CD4-positive, alpha-beta memory T cell (primary cell): ENCODE measurements around the gene RGSL1. TPM values are rescaled to one million over a fixed set of nuclear protein-coding genes. Genes with fewer than 3 reads are reported as not detected.

Experiments
- CTCF ChIA-PET: fragments of 350-600 bp; sonication (Branson Sonifier 250); formaldehyde crosslinking; loops from one replicate; lab custom pipeline; 2021; ENCODE audit warnings: inconsistent platforms; ENCODE audit not compliant: partially characterized antibody; lab: Charles Lee
- POLR2A ChIA-PET: fragments of 350-600 bp; sonication (Branson Sonifier 250); formaldehyde crosslinking; loops from one replicate; lab custom pipeline; 2021; ENCODE audit not compliant: partially characterized antibody; lab: Charles Lee
- DNase-seq, 5 donors: peaks; one replicate each; pipeline versions ENCODE4 v3.0.0 to v3.0.0-alpha.2; 2020 to 2022; ENCODE audit warnings: mixed read lengths in 1 of 5
- H3K27ac ChIP-seq: one replicate; pipeline ENCODE4 v1.7.0; 2013; ENCODE audit warnings: low read depth, low read length
- H3K27me3 ChIP-seq: 2 replicates; pipeline ENCODE4 v1.7.0; 2013; ENCODE audit warnings: mild to moderate bottlenecking, low read length, moderate library complexity; ENCODE audit not compliant: insufficient read depth
- H3K36me3 ChIP-seq: 2 replicates; pipeline ENCODE4 v1.7.0; 2013; ENCODE audit warnings: mild to moderate bottlenecking, low read length, moderate library complexity; ENCODE audit not compliant: insufficient read depth
- H3K4me1 ChIP-seq: 2 replicates; pipeline ENCODE4 v1.7.0; 2013; ENCODE audit warnings: mild to moderate bottlenecking, low read length, moderate library complexity; ENCODE audit not compliant: insufficient read depth
- H3K4me3 ChIP-seq, 2 donors: one replicate each; pipeline ENCODE4 v1.7.0; 2013; ENCODE audit warnings: low read length in 2 of 2, mild to moderate bottlenecking in 1 of 2
- H3K9me3 ChIP-seq, 2 donors: one replicate each; pipeline ENCODE4 v1.7.0; 2013; ENCODE audit warnings: low read length in 2 of 2, control low read depth in 1 of 2; ENCODE audit not compliant: control insufficient read depth in 1 of 2
- H3K27ac Mint-ChIP-seq, 7 donors: one replicate each; pipeline ENCODE4 v1.8.0; 2020 to 2021; ENCODE audit warnings: mixed read lengths in 7 of 7, mild to moderate bottlenecking in 6 of 7, inconsistent platforms in 3 of 7, moderate library complexity in 3 of 7
- H3K27me3 Mint-ChIP-seq, 2 donors: one replicate each; pipeline ENCODE4 v1.8.0; 2020 to 2021; ENCODE audit warnings: mixed read lengths in 2 of 2
- H3K36me3 Mint-ChIP-seq, 2 donors: one replicate each; pipeline ENCODE4 v1.8.0; 2020 to 2021; ENCODE audit warnings: mixed read lengths in 2 of 2, inconsistent platforms in 1 of 2, mild to moderate bottlenecking in 1 of 2
- H3K4me1 Mint-ChIP-seq, 4 donors: one replicate each; pipeline ENCODE4 v1.8.0; 2020 to 2021; ENCODE audit warnings: mixed read lengths in 4 of 4, mild to moderate bottlenecking in 1 of 4
- H3K4me3 Mint-ChIP-seq, 8 donors: one replicate each; pipeline ENCODE4 v1.8.0; 2020 to 2021; ENCODE audit warnings: mixed read lengths in 8 of 8, mild to moderate bottlenecking in 7 of 8, moderate library complexity in 6 of 8, inconsistent platforms in 3 of 8
- H3K9me3 Mint-ChIP-seq, 8 donors: one replicate each; pipeline ENCODE4 v1.8.0; 2020 to 2021; ENCODE audit warnings: mixed read lengths in 8 of 8, mild to moderate bottlenecking in 5 of 8, inconsistent platforms in 3 of 8, moderate library complexity in 1 of 8
- intact Hi-C: fragments of 100-400 bp; cut with micrococcal nuclease; formaldehyde crosslinking; loops from one replicate; pipeline ENCODE4 v1.15.1; 2023
- polyA plus RNA-seq, 2 donors: library from polyadenylated mRNA; unstranded; fragments of 300-500 nt; fragmentation: Illumina TruSeq; gene quantifications; one replicate each; pipeline ENCODE4 v1.2.3, GENCODE V29; 2021
- total RNA-seq, 2 experiments: library from RNA; stranded (reverse); gene quantifications; one replicate each; pipeline ENCODE4 v1.2.3, GENCODE V29; 2021

Gene RGSL1
- total and polyA plus RNA-seq, 4 experiments from 2014 or later: 0.07 TPM; not detected in 3

DNA sequence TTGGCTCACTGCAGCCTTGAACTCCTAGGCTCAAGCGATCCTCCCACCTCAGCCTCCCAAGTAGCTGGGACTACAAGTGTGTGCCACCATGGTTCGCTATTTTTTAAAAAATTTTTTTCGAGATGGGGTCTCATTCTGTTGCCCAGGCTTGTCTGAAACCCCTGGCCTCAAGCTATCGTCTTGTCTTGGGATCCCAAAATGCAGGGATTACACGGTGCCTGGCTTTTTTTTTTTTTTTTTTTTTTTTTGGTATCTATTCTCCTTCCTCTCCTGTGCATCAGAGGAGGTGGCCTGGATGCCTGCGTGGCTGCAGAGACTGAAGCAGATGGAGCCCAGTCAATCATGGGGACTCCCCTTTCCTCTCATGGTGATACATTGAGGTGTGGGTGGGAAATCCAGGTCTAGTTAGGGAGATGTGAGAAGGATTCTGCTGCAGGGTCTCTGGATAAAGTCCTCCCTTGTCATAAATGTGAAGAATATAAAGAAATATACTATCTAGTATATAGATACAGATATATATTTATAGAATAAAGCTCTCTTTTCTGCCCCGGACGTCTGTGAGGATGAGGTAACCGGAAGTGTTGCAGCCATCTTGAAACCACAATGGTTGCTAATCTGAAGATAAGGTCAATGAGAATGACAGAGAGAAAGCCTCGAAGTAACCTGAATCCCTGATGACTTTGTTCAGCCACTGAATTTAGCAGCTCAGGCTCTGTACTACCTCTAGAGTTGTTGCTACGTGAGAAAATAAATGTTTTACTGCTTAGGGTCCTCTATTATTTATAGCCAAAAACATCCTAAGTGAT lies 19.5 kb upstream of the RGSL1 start:
- Histone ChIP-seq H3K9me3 (no peaks in the 10 kb centered on the region), H3K4me1 (peaks cover 17% of the 10 kb centered on the region), H3K4me3 (no peak overlapping the region), H3K27me3 (no peaks in the 10 kb centered on the region), H3K27ac (no peak overlapping the region), H3K36me3 (no peaks in the 10 kb centered on the region)
- Mint-ChIP-seq H3K4me1 (peaks cover 11 to 22% (median 17%) of the 10 kb centered on the region in 4 donors), H3K27me3 (no peaks in the 10 kb centered on the region), H3K36me3 (no peaks in the 10 kb centered on the region), H3K4me3 (peak overlapping the region in 2 of 8 donors; percentile 16 to 42), H3K9me3 (peaks cover 0 to 1% (median 0%) of the 10 kb centered on the region in 8 donors), H3K27ac (peak overlapping the region in 5 of 7 donors; percentile 19 to 70 (median 55))
- ChIA-PET CTCF (interaction anchor here (0.6 kb wide), 1 partner anchor 7 kb away, joined by 3 read pairs; no protein-coding TSS in a partner anchor), POLR2A (no interaction called here)
- intact Hi-C loops: no loop called here
- peak; percentile 44 to 74 (median 53) for DNase-seq

DNA sequence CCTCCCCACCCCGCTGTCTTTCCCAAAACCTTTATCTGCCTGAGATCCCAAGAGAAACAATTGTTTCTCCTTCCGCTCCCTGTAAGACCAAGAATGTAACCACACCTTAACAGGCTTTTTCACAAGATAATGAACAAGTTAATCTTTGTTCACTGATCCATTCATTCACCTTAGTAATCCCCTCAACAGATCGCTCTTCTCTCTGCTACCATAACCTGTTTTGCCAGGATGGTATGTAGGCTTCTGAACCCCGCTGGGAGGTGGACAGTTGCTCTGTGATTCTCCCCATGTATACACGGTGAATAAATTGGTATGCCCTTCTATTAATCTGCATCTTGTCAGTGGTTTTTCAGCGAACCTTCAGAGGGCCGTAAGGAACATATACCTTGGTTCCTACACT lies 18.7 kb upstream of the RGSL1 start:
- ChIA-PET POLR2A (no interaction called here), CTCF (no interaction called here)
- intact Hi-C loops: no loop called here
- Histone ChIP-seq H3K27ac (no peak overlapping the region), H3K4me1 (peaks cover 17% of the 10 kb centered on the region), H3K4me3 (no peak overlapping the region), H3K36me3 (no peaks in the 10 kb centered on the region), H3K27me3 (no peaks in the 10 kb centered on the region), H3K9me3 (no peaks in the 10 kb centered on the region)
- Mint-ChIP-seq H3K27ac (peak overlapping the region in 3 of 7 donors; percentile 30 to 83 (median 57)), H3K9me3 (peaks cover 0 to under 1% (median 0%) of the 10 kb centered on the region in 8 donors), H3K27me3 (no peaks in the 10 kb centered on the region), H3K4me1 (peaks cover 11 to 22% (median 17%) of the 10 kb centered on the region in 4 donors), H3K36me3 (no peaks in the 10 kb centered on the region), H3K4me3 (peak overlapping the region in 1 of 8 donors; percentile 1)
- no peak for DNase-seq

DNA sequence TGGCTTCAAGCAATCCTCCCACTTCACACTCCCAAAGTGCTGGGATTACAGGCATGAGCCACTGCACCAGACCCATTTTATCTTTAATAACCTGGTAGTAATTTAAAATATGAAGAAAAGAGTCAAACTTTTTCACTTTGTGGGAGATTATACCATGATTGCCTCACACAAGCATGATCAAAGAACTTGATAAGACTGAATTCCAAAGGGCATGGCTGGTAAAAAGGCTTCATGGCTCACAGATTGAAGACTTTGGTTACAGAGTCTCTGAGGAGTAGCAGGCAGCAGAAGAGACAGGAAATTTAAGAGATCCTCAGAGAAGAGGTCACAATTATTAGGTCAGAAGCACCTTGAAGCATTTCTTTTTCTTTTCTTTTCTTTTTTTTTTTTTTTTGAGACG lies 16.4 kb upstream of the RGSL1 start:
- Histone ChIP-seq H3K36me3 (no peaks in the 10 kb centered on the region), H3K27me3 (no peaks in the 10 kb centered on the region), H3K4me1 (peaks cover 17% of the 10 kb centered on the region), H3K9me3 (no peaks in the 10 kb centered on the region), H3K4me3 (no peak overlapping the region), H3K27ac (no peak overlapping the region)
- Mint-ChIP-seq H3K9me3 (peaks cover 0 to 9% (median 5%) of the 10 kb centered on the region in 8 donors), H3K4me1 (peaks cover 11 to 22% (median 17%) of the 10 kb centered on the region in 4 donors), H3K36me3 (peaks cover 0 to 3% of the 10 kb centered on the region in 2 donors), H3K27me3 (peaks cover 1 to 2% of the 10 kb centered on the region in 2 donors), H3K27ac (no peak overlapping the region), H3K4me3 (no peak overlapping the region)
- ChIA-PET POLR2A (no interaction called here), CTCF (no interaction called here)
- intact Hi-C loops: no loop called here
- no peak for DNase-seq

DNA sequence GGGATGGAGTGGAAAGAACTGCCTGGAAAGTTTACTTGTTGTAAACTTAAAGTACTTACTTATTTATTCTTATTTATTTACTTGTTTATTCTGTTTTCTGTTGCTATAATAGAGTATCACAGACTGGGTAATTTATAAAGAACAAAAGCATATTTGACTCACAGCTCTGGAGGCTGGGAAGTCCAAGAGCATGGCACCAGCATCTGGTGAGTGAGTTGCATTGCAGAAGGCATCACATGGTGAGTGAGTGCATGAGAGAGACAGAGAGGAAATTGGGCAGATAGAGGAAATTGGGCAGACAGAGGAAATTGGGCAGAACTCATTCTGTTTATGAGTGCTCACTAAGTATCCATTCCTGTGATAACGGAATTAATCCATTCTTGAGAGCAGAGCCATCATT lies 11.6 kb upstream of the RGSL1 start:
- Histone ChIP-seq H3K36me3 (no peaks in the 10 kb centered on the region), H3K4me1 (no peaks in the 10 kb centered on the region), H3K27ac (no peak overlapping the region), H3K9me3 (no peaks in the 10 kb centered on the region), H3K4me3 (no peak overlapping the region), H3K27me3 (no peaks in the 10 kb centered on the region)
- DNase-seq: no peak
- POLR2A ChIA-PET: no interaction called here
- CTCF ChIA-PET: no interaction called here
- peaks cover 0 to 3% of the 10 kb centered on the region in 2 donors for H3K36me3 Mint-ChIP-seq
- intact Hi-C loops: no loop called here
- peak overlapping the region in 1 of 7 donors; percentile 33 for H3K27ac Mint-ChIP-seq
- H3K4me3 Mint-ChIP-seq: no peak overlapping the region
- peaks cover 0 to 13% (median 7%) of the 10 kb centered on the region in 8 donors for H3K9me3 Mint-ChIP-seq
- H3K4me1 Mint-ChIP-seq: no peaks in the 10 kb centered on the region
- H3K27me3 Mint-ChIP-seq: peaks cover 2 to 3% of the 10 kb centered on the region in 2 donors

DNA sequence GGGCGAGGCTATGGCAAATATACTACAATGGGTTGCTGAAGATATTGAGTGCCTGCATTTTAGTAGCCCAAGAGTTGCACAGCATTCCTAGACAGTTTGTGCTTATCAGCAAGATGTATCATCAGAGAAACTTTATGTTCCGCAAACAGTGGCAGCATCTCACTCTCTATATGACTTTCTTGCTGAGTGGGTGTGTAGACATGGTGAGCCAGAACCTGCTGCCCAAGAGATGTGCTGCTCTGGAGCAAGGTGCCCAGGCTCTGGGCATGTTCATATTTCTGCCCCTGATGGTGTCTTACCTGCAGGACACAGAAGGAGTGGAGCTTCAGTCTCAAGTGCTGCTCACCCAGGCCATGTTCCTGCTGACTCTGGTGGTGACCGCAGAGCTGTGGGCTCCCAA lies 8.2 kb upstream of the RGSL1 start:
- H3K27me3 Mint-ChIP-seq: peaks cover 4 to 5% of the 10 kb centered on the region in 2 donors
- Histone ChIP-seq H3K4me3 (no peak overlapping the region), H3K4me1 (no peaks in the 10 kb centered on the region), H3K27ac (no peak overlapping the region), H3K27me3 (no peaks in the 10 kb centered on the region), H3K36me3 (no peaks in the 10 kb centered on the region), H3K9me3 (no peaks in the 10 kb centered on the region)
- H3K36me3 Mint-ChIP-seq: peaks cover 0 to 3% of the 10 kb centered on the region in 2 donors
- H3K9me3 Mint-ChIP-seq: peaks cover 0 to 13% (median 7%) of the 10 kb centered on the region in 8 donors
- intact Hi-C loops: no loop called here
- POLR2A ChIA-PET: no interaction called here
- H3K4me3 Mint-ChIP-seq: no peak overlapping the region
- H3K4me1 Mint-ChIP-seq: peaks cover 0 to 5% (median 3%) of the 10 kb centered on the region in 4 donors
- no peak overlapping the region for H3K27ac Mint-ChIP-seq
- no peak for DNase-seq
- CTCF ChIA-PET: no interaction called here

DNA sequence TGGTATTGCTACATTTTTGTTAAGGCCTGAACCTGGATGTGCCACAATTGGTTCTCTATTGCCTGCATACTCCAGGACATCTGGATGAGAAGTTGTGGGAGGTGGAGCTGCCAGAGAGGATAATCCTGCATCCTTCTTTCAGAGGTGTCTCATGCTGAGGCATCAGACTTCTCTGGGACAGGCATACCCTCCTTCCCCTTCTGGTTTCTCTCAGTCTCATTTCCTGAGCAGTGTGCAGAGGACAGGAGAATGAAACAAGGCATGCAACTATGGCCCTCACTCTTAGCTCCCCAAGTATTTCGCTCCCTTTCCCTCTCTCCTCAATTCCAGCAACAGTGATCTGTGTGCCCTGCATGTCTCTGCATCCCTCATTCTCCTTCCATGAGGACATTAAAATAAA lies 7.6 kb upstream of the RGSL1 start:
- H3K27ac Mint-ChIP-seq: no peak overlapping the region
- Histone ChIP-seq H3K27me3 (no peaks in the 10 kb centered on the region), H3K36me3 (no peaks in the 10 kb centered on the region), H3K4me3 (no peak overlapping the region), H3K9me3 (no peaks in the 10 kb centered on the region), H3K27ac (no peak overlapping the region), H3K4me1 (no peaks in the 10 kb centered on the region)
- ChIA-PET CTCF (no interaction called here), POLR2A (no interaction called here)
- peaks cover 0 to 3% of the 10 kb centered on the region in 2 donors for H3K36me3 Mint-ChIP-seq
- H3K4me3 Mint-ChIP-seq: no peak overlapping the region
- peaks cover 0 to 13% (median 7%) of the 10 kb centered on the region in 8 donors for H3K9me3 Mint-ChIP-seq
- H3K4me1 Mint-ChIP-seq: peaks cover 0 to 5% (median 3%) of the 10 kb centered on the region in 4 donors
- no peak for DNase-seq
- intact Hi-C loops: no loop called here
- peaks cover 4 to 5% of the 10 kb centered on the region in 2 donors for H3K27me3 Mint-ChIP-seq

DNA sequence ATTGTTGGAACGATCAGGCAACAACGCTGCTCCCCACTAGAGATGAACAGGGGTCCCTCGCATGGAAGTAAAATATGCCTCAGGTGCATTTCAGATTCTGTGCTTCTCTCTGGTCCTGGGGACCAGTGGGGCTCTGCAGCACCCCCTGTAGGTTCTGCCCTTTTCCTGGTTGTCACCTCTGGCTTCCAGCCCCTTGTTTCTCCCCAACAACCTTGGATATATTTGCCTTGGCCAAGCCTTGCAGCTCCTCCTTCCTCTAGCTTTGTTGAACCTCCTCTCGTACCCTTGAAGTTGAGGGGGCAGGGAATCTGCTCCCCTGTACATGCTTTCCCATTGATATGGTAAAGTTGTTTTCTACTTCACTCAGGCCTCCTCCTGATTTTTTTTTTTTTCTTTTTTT lies 5.4 kb upstream of the RGSL1 start:
- no peaks in the 10 kb centered on the region for H3K4me1 ChIP-seq
- peaks cover 0 to 5% (median 3%) of the 10 kb centered on the region in 4 donors for H3K4me1 Mint-ChIP-seq

More for the DNA sequence above, 5.4 kb upstream of the RGSL1 start:
- intact Hi-C loops: no loop called here
- no peaks in the 10 kb centered on the region for H3K27me3 ChIP-seq
- DNase-seq: no peak
- H3K4me3 ChIP-seq: no peak overlapping the region
- H3K9me3 Mint-ChIP-seq: peaks cover 0 to 5% (median 0%) of the 10 kb centered on the region in 8 donors
- ChIA-PET POLR2A (interaction anchor here (0.6 kb wide), 1 partner anchor 360 kb away, joined by 3 read pairs; no protein-coding TSS in a partner anchor), CTCF (interaction anchor here (0.8 to 1.6 kb wide), 3 partner anchors 9 to 43 kb away, joined by 3 to 4 read pairs (median 4); no protein-coding TSS in a partner anchor)
- no peaks in the 10 kb centered on the region for H3K36me3 ChIP-seq
- no peak overlapping the region for H3K4me3 Mint-ChIP-seq
- H3K36me3 Mint-ChIP-seq: no peaks in the 10 kb centered on the region
- no peak overlapping the region for H3K27ac ChIP-seq
- no peaks in the 10 kb centered on the region for H3K9me3 ChIP-seq
- H3K27ac Mint-ChIP-seq: no peak overlapping the region
- H3K27me3 Mint-ChIP-seq: peaks cover 2 to 4% of the 10 kb centered on the region in 2 donors
